CD4-positive, alpha-beta T cell treated with Interferon gamma for 1 hour (primary cell): ENCODE results near the gene DTNB.
"Not testable (repeated sequence)": the region's sequence is repeated elsewhere in the genome, so short reads cannot be mapped to it uniquely, and the experiment has no call there.

ENCODE experiments used
- DNase-seq: peaks from one replicate; pipeline ENCODE4 v3.0.0-alpha.2; 2020

DTNB gene

GRCh38 chr2:25411281-25411680 is 262.1 kb downstream of the DTNB start:
- no peak for DNase-seq

- peak; percentile 14 for DNase-seq
Observed at GRCh38 chr2:25410370-25410769, 263.0 kb downstream of the DTNB start.

- DNase-seq, result no peak
Observed at GRCh38 chr2:25409468-25409867, 263.9 kb downstream of the DTNB start.

- DNase-seq, result no peak
Observed at GRCh38 chr2:25409044-25409443, 264.3 kb downstream of the DTNB start.

- DNase-seq, result no peak
Observed at GRCh38 chr2:25405611-25406295, 267.6 kb downstream of the DTNB start.

GRCh38 chr2:25403120-25403760 is 270.1 kb downstream of the DTNB start:
- DNase-seq, result not testable (repeated sequence)

GRCh38 chr2:25402477-25402876 is 270.9 kb downstream of the DTNB start:
- DNase-seq, result no peak

- no peak for DNase-seq
Observed at GRCh38 chr2:25401307-25402026, 271.9 kb downstream of the DTNB start.

- DNase-seq, result no peak
Observed at GRCh38 chr2:25400576-25401216, 272.7 kb downstream of the DTNB start.

- DNase-seq, result no peak
Observed at GRCh38 chr2:25400169-25400568, 273.2 kb downstream of the DTNB start.

- DNase-seq, result no peak
Observed at GRCh38 chr2:25398534-25398933, 274.8 kb downstream of the DTNB start.

GRCh38 chr2:25397777-25398176 is 275.6 kb downstream of the DTNB start:
- DNase-seq, result no peak

GRCh38 chr2:25389161-25389560 is 284.2 kb downstream of the DTNB start:
- DNase-seq, result no peak

- DNase-seq, result no peak
Observed at GRCh38 chr2:25388491-25388890, 284.9 kb downstream of the DTNB start.

GRCh38 chr2:25387876-25388449 is 285.4 kb downstream of the DTNB start:
- DNase-seq, result no peak

GRCh38 chr2:25386971-25387875 is 286.2 kb downstream of the DTNB start:
- no peak for DNase-seq

- no peak for DNase-seq
Observed at GRCh38 chr2:25385910-25386309, 287.5 kb downstream of the DTNB start.

GRCh38 chr2:25383806-25384205 is 289.6 kb downstream of the DTNB start:
- DNase-seq, result no peak

- no peak for DNase-seq
Observed at GRCh38 chr2:25381502-25381901, 291.9 kb downstream of the DTNB start.

- DNase-seq, result no peak
Observed at GRCh38 chr2:25380586-25381375, 292.6 kb downstream of the DTNB start.

- no peak for DNase-seq
Observed at GRCh38 chr2:25380023-25380422, 293.4 kb downstream of the DTNB start.
